GM19238 (cell line): Measurements from ENCODE around the gene TRAPPC4.
A peak's percentile ranks its signal among the peaks of the same experiment; 100 is the strongest.

Experiments
- DNase-seq: peaks from one replicate; pipeline ENCODE4 v3.0.0; 2011; ENCODE audit warnings: low spot score; ENCODE audit not compliant: insufficient read length

TRAPPC4 gene

GRCh38 chr11:119067371-119068222 is 49.0 kb downstream of the TRAPPC4 start, which contains the start of gene VPS11:
TSS of gene VPS11 (plus strand) at chr11:119067818. CDS start at chr11:119067824, 6 bp downstream.
- DNase-seq = peak; percentile 100
